ENCODE results near the gene ORMDL1. TPM values are rescaled to one million over a fixed set of nuclear protein-coding genes. Genes with fewer than 3 reads are reported as not detected.

ORMDL1 gene
- total RNA-seq, 2 experiments from 2014 or later, result 76.8 to 83.3 TPM

Other genes starting within 250 kb of the ORMDL1 start
- gene SLC40A1, start 203.6 kb downstream of the ORMDL1 start, total RNA-seq, result 1 to 10 TPM; 1.4 to 1.8 TPM
- 10 to 100 TPM; 52.1 to 54.4 TPM for gene ASNSD1, start 122.9 kb downstream of the ORMDL1 start, total RNA-seq
- gene ANKAR, start 109.7 kb downstream of the ORMDL1 start, total RNA-seq, result 1 to 10 TPM; 3.8 to 4.6 TPM
- 10 to 100 TPM; 13.1 to 13.3 TPM for gene OSGEPL1, start 21.5 kb downstream of the ORMDL1 start, total RNA-seq
- gene PMS1, start 111 bp upstream of the ORMDL1 start, total RNA-seq, result 10 to 100 TPM; 46.1 to 48.2 TPM